Activated CD8-positive, alpha-beta T cell treated with anti-CD3 and anti-CD28 coated beads for 36 hours (primary cell): ENCODE data around the gene ARHGAP40. TPM values are rescaled to one million over a fixed set of nuclear protein-coding genes. Genes with fewer than 3 reads are reported as not detected.

Source experiments
- ATAC-seq: fragments of 200-7000 bp; cut with Tn5 transposase; one replicate; pipeline ENCODE4 v1.10.0; 2021; ENCODE audit warnings: mild to moderate bottlenecking, moderate library complexity
- CTCF ChIA-PET: fragments of 350-600 bp; sonication (Branson Sonifier 250); formaldehyde crosslinking; loops from one replicate; lab custom pipeline; 2021; ENCODE audit warnings: antibody characterized with exemption; lab: Charles Lee
- POLR2A ChIA-PET: fragments of 350-600 bp; sonication (Branson Sonifier 250); formaldehyde crosslinking; loops from one replicate; lab custom pipeline; 2021; ENCODE audit warnings: antibody characterized with exemption; lab: Charles Lee
- DNase-seq: peaks from one replicate; pipeline ENCODE4 v3.0.0-alpha.2; 2020
- H3K27ac Mint-ChIP-seq: one replicate; pipeline ENCODE4 v1.8.0; 2021; ENCODE audit warnings: mild to moderate bottlenecking, mixed read lengths
- H3K27me3 Mint-ChIP-seq: one replicate; pipeline ENCODE4 v1.8.0; 2021; ENCODE audit warnings: mixed read lengths
- H3K36me3 Mint-ChIP-seq: one replicate; pipeline ENCODE4 v1.8.0; 2021; ENCODE audit warnings: low read depth, mixed read lengths
- H3K4me1 Mint-ChIP-seq: one replicate; pipeline ENCODE4 v1.8.0; 2021; ENCODE audit warnings: low read depth, mixed read lengths
- H3K4me3 Mint-ChIP-seq: one replicate; pipeline ENCODE4 v1.8.0; 2021; ENCODE audit warnings: mild to moderate bottlenecking, moderate library complexity, mixed read lengths
- H3K9me3 Mint-ChIP-seq: one replicate; pipeline ENCODE4 v1.8.0; 2021; ENCODE audit warnings: mixed read lengths
- intact Hi-C: fragments of 100-400 bp; cut with micrococcal nuclease; formaldehyde crosslinking; loops from one replicate; pipeline ENCODE4 v1.10.0; 2022
- total RNA-seq, 2 experiments: library from RNA; stranded (reverse); gene quantifications; one replicate each; pipeline ENCODE4 v1.2.3, GENCODE V29; 2021
- TF ChIP-seq, protein P1 (sequence below): fragments of 200-600 bp; IDR thresholded peaks from one replicate; pipeline ENCODE4 v1.8.0; 2022; ENCODE audit warnings: antibody characterized with exemption, mild to moderate bottlenecking

Gene ARHGAP40
- total RNA-seq, 2 experiments from 2014 or later: not detected

DNA sequence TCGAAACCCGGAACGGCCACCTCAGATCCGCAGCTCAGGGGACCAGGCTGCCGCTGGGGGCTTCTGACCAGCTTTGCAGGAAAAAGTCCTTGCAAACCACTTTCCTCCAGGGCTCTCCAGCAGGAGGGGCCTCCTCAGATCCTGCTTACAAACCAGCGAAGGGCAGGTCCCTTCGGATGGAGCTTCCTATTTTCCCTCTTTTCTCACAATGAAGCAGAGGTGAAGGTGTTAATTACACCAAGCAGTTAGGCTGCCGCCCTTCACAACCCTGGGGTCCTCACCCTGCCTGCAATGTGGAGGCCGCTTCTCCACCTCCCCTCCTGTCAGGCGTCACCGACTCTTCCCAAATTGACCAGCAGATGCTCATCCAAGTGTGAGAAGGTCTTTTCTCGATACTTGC lies 5.7 kb downstream of the ARHGAP40 start:
- TF ChIP-seq, protein P1, sequence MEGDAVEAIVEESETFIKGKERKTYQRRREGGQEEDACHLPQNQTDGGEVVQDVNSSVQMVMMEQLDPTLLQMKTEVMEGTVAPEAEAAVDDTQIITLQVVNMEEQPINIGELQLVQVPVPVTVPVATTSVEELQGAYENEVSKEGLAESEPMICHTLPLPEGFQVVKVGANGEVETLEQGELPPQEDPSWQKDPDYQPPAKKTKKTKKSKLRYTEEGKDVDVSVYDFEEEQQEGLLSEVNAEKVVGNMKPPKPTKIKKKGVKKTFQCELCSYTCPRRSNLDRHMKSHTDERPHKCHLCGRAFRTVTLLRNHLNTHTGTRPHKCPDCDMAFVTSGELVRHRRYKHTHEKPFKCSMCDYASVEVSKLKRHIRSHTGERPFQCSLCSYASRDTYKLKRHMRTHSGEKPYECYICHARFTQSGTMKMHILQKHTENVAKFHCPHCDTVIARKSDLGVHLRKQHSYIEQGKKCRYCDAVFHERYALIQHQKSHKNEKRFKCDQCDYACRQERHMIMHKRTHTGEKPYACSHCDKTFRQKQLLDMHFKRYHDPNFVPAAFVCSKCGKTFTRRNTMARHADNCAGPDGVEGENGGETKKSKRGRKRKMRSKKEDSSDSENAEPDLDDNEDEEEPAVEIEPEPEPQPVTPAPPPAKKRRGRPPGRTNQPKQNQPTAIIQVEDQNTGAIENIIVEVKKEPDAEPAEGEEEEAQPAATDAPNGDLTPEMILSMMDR: no peak
- ChIA-PET POLR2A (no interaction called here), CTCF (no interaction called here)
- Mint-ChIP-seq H3K27me3 (peaks cover 38% of the 10 kb centered on the region), H3K9me3 (no peaks in the 10 kb centered on the region), H3K4me3 (no peak overlapping the region), H3K4me1 (peaks cover 1% of the 10 kb centered on the region), H3K27ac (no peak overlapping the region), H3K36me3 (no peaks in the 10 kb centered on the region)
- no peak for DNase-seq
- no peak for ATAC-seq
- intact Hi-C loops: no loop called here

DNA sequence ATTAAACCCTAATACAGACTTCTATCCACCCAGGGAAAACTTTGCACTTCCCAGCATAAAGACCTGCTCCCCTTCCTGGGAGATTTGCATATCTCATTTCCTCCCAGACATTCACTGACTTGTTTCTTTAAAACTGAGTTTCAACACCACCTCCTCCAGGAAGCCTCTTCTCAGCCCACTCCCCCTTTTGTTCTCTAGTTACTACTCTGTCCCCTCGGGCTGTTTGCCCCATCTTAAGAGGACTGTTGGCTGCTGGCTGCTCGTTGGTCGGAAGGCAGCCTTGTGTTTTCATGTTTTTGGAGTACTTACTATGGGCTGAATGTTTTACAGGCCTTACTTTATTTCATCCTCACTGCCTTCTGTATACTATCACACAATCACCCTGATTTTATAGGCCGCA lies 6.6 kb downstream of the ARHGAP40 start:
- CTCF ChIA-PET: no interaction called here
- DNase-seq: no peak
- no peak for ATAC-seq

DNA sequence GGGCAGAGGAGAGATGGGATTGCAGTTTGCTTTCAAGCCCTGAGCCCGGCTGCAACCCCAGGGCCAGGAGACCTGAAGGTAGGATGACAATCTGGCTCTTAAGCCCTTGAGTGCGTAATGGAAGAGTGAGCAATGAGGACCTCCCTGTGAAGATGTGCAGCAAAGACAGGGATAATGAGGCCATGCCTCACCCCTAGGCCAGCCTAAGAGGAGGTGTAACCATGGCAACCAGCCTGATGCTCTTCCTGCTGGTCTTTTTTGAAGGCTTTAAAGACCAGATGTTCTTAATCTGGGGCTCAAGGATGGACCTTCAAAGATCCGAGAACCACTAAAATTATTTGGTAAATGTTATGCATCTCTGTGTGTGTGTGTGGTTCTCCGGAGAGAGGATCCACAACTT lies 8.2 kb downstream of the ARHGAP40 start:
- Mint-ChIP-seq H3K27me3 (peaks cover 23% of the 10 kb centered on the region), H3K27ac (no peak overlapping the region)
- CTCF ChIA-PET: no interaction called here

More for the DNA sequence above, 6.6 kb downstream of the ARHGAP40 start:
- Mint-ChIP-seq H3K9me3 (no peaks in the 10 kb centered on the region), H3K4me1 (no peaks in the 10 kb centered on the region), H3K27ac (no peak overlapping the region), H3K27me3 (peaks cover 31% of the 10 kb centered on the region), H3K36me3 (no peaks in the 10 kb centered on the region), H3K4me3 (no peak overlapping the region)
- intact Hi-C loops: no loop called here
- POLR2A ChIA-PET: no interaction called here
- TF ChIP-seq, protein P1: no peak

DNA sequence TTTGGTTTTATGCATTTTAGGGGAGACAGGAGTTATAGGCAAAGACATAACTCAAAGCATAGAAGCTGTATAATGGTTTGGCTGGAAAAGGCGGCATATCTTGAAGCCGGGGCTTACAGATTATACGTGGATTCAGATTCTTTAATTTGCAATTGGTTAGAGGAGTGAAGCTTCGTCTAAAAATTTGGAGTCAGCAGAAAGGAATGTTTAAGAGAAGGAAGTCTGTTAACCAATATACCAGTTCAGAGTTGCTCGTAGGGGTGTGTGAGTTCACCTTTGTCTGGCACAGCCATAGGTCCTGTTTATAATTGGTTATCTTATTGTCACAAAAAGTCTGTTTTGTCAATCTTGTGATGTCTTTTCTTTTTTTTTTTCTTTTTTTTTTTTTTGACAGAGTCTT lies 8.9 kb downstream of the ARHGAP40 start:
- no peak for DNase-seq
- TF ChIP-seq, protein P1: no peak
- ChIA-PET CTCF (no interaction called here), POLR2A (no interaction called here)
- H3K4me1 Mint-ChIP-seq: no peaks in the 10 kb centered on the region
- peaks cover 18% of the 10 kb centered on the region for H3K27me3 Mint-ChIP-seq
- no peaks in the 10 kb centered on the region for H3K36me3 Mint-ChIP-seq
- ATAC-seq: no peak
- H3K27ac Mint-ChIP-seq: no peak overlapping the region
- H3K4me3 Mint-ChIP-seq: no peak overlapping the region
- H3K9me3 Mint-ChIP-seq: no peaks in the 10 kb centered on the region
- intact Hi-C loops: no loop called here

More for the DNA sequence above, 8.2 kb downstream of the ARHGAP40 start:
- no peaks in the 10 kb centered on the region for H3K9me3 Mint-ChIP-seq
- POLR2A ChIA-PET: no interaction called here
- DNase-seq (no peak), ATAC-seq (no peak)
- no peaks in the 10 kb centered on the region for H3K36me3 Mint-ChIP-seq
- intact Hi-C loops: no loop called here
- H3K4me3 Mint-ChIP-seq: no peak overlapping the region
- TF ChIP-seq, protein P1: no peak
- no peaks in the 10 kb centered on the region for H3K4me1 Mint-ChIP-seq

DNA sequence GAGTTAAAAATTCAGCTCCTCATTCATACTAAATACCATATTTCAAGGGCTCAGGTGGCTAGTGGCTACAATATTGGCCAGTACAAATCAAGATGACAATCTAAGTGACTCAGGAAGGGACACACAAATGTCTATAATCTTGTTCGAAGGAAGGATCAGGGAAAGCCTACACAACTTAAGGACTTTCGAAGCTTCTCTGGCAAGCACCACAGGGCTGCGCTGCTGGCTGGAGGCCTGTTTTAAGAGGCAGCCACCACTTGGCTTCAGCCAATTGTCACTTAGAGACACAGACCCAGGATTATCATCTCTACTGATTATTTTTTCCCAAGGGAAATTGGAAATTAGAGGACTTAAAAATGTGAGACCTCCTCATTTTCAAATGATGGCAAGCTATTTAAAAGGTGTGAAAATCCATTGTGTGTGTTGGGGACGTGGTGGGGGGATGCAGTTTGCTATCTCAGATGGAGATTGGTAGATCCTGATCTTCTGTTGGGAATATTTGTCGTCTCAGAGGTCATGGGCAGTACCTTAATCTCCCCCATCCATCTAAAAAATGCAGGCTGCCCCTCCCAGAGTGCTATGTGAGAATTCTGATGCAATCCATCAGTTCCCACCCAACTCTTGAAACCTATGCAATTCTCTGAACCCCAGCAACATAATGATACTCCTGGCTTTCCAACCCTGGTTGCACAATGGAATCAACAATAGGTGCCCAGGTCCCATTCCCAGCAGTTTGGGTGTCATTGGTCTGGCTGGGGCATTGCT lies 11.3 kb downstream of the ARHGAP40 start:
- Mint-ChIP-seq H3K4me1 (no peaks in the 10 kb centered on the region), H3K27me3 (peaks cover 12% of the 10 kb centered on the region), H3K36me3 (no peaks in the 10 kb centered on the region), H3K27ac (no peak overlapping the region), H3K9me3 (no peaks in the 10 kb centered on the region), H3K4me3 (no peak overlapping the region)
- ChIA-PET CTCF (interaction anchor here (1.2 to 1.4 kb wide), 2 partner anchors 9 to 20 kb away, joined by 5 read pairs; no protein-coding TSS in a partner anchor), POLR2A (no interaction called here)
- DNase-seq (no peak), ATAC-seq (no peak)
- TF ChIP-seq, protein P1: no peak
- intact Hi-C loops: no loop called here
